Thoracic aorta (tissue), 2 donors: ENCODE results near the gene KLHL33. TPM values are rescaled to one million over a fixed set of nuclear protein-coding genes. Genes with fewer than 3 reads are reported as not detected.

Source experiments
- ATAC-seq: fragments of 150-250 bp; one replicate; pipeline ENCODE4 v1.8.0; 2017; ENCODE audit warnings: low read depth; ENCODE audit not compliant: insufficient number of reproducible peaks, low FRiP score
- DNase-seq: peaks from one replicate; pipeline ENCODE4 v3.0.0-alpha.2; 2020; ENCODE audit warnings: low spot score
- H3K27ac ChIP-seq, 2 donors: fragments of 200-600 bp; sonication (generic); 1 replicate in 1 of 2; 2 replicates in 1 of 2; pipeline ENCODE4 v1.5.1; 2016; ENCODE audit warnings: mild to moderate bottlenecking in 2 of 2, moderate library complexity in 2 of 2
- H3K27me3 ChIP-seq: fragments of 200-600 bp; sonication (generic); replicated peaks from 2 replicates; pipeline ENCODE4 v1.6.0; 2016; ENCODE audit warnings: mild to moderate bottlenecking; ENCODE audit not compliant: insufficient read depth
- H3K36me3 ChIP-seq: fragments of 200-600 bp; sonication (generic); one replicate; pipeline ENCODE4 v1.5.1; 2016
- H3K4me1 ChIP-seq, 2 donors: fragments of 200-600 bp; sonication (generic); 1 replicate in 1 of 2; 2 replicates in 1 of 2; pipeline versions ENCODE4 v1.5.1 to v1.6.0; 2016; ENCODE audit warnings: low read depth in 2 of 2, mild to moderate bottlenecking in 1 of 2; ENCODE audit not compliant: control insufficient read depth in 1 of 2
- H3K4me3 ChIP-seq: fragments of 200-600 bp; sonication (generic); 2 replicates; pipeline ENCODE4 v1.5.1; 2016; ENCODE audit warnings: mild to moderate bottlenecking
- H3K9me3 ChIP-seq: fragments of 200-600 bp; sonication (generic); 2 replicates; pipeline ENCODE4 v1.5.1; 2016
- total RNA-seq, 2 donors: library from RNA; depleted of rRNA; stranded (reverse); fragments of >200 nt; gene quantifications; one replicate each; pipeline versions ENCODE4 v1.1.0 to v1.2.3, GENCODE V29; 2016
- TF ChIP-seq, protein P1 (sequence below): fragments of 200-600 bp; sonication (generic); IDR thresholded peaks from one replicate; pipeline ENCODE4 v1.5.1; 2019; ENCODE audit warnings: antibody characterized with exemption

KLHL33 gene
- total RNA-seq, 2 donors from 2014 or later = 0.14 to 0.42 TPM

DNA sequence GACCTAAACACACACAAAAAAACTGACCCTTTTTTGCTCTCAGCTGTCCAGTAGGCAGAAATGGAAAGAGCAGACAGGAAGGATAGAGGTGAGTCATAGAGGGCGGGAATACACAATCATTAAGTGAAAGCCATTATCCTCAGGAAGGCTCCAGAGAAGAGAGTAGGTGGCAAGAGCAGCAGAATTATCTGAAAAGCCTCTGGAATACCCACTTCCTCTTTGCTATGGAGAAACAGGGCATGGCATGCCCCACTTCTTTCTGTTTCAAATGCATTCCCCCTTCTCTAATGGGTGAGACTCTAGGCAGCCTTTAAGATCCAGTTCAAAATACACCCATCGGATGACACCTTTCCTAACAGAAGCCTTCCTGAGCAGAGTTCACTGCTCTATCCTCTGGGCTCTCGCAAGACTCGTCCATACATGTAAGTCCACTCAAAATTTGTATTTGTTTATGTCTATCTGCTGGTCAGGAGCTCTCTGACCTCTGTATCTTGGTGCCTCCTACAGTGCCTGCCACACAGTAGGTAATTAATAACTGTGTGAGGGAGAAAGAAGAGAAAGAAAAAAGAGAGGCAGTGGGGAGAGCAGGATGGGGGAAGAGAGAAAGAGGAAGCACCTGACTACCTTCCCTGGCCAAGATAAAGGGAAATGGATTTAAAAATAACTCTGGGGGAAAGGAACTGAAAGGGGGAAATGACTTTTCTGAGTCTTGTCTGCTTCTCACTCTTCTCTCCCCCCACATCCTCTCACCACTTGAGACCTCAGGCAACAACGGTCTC, 8.5 kb downstream of the KLHL33 start:
- ATAC-seq (no peak), DNase-seq (no peak)
- Histone ChIP-seq H3K9me3 (no peaks in the 10 kb centered on the region), H3K4me1 (no peaks in the 10 kb centered on the region), H3K27me3 (no peaks in the 10 kb centered on the region), H3K27ac (no peak overlapping the region), H3K4me3 (no peak overlapping the region), H3K36me3 (no peaks in the 10 kb centered on the region)
- TF ChIP-seq, protein P1, sequence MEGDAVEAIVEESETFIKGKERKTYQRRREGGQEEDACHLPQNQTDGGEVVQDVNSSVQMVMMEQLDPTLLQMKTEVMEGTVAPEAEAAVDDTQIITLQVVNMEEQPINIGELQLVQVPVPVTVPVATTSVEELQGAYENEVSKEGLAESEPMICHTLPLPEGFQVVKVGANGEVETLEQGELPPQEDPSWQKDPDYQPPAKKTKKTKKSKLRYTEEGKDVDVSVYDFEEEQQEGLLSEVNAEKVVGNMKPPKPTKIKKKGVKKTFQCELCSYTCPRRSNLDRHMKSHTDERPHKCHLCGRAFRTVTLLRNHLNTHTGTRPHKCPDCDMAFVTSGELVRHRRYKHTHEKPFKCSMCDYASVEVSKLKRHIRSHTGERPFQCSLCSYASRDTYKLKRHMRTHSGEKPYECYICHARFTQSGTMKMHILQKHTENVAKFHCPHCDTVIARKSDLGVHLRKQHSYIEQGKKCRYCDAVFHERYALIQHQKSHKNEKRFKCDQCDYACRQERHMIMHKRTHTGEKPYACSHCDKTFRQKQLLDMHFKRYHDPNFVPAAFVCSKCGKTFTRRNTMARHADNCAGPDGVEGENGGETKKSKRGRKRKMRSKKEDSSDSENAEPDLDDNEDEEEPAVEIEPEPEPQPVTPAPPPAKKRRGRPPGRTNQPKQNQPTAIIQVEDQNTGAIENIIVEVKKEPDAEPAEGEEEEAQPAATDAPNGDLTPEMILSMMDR = no peak

DNA sequence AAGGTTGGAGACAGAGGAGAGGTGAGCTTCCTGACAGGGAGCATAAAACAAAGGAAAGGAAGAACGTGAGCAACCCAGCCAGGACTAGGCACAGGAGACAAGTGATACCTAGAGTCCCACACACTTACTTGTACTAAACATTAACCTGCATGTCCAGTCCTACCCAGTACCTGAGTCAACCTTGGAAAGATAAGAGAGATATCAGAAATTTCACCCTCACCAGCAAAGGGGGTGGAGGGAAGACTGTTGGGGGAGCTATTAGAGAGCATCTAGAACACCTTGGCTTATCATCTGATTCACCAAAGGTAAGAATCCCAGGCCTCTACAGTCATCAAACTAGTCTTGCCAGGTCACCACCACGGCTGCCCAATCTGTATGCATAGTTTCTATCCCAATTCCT, 11.1 kb downstream of the KLHL33 start:
- H3K4me1 ChIP-seq = no peaks in the 10 kb centered on the region
- H3K27me3 ChIP-seq = no peaks in the 10 kb centered on the region
- no peaks in the 10 kb centered on the region for H3K36me3 ChIP-seq
- ATAC-seq (no peak), DNase-seq (no peak)
- no peak overlapping the region for H3K4me3 ChIP-seq
- TF ChIP-seq, protein P1 = no peak
- H3K27ac ChIP-seq = no peak overlapping the region
- H3K9me3 ChIP-seq = no peaks in the 10 kb centered on the region

DNA sequence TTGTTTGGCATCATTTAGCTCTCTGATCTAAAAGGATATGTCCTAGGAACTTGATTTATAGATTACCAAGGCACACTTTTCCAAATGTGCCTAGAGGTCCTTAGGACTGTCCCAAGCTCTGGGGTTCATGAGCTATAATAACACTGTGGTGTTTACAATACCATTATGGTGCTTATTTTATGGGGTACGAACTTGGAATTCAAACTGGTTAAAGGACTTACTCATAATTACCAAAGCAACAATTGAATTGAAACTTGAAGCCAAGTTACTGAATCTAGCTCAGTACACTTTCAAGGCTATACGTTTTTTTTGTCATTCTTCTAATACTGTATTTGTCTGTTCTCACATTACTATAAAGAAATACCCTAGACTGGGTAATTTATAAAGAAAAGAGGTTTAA, 13.1 kb downstream of the KLHL33 start:
- H3K36me3 ChIP-seq = no peaks in the 10 kb centered on the region
- ATAC-seq = no peak

DNA sequence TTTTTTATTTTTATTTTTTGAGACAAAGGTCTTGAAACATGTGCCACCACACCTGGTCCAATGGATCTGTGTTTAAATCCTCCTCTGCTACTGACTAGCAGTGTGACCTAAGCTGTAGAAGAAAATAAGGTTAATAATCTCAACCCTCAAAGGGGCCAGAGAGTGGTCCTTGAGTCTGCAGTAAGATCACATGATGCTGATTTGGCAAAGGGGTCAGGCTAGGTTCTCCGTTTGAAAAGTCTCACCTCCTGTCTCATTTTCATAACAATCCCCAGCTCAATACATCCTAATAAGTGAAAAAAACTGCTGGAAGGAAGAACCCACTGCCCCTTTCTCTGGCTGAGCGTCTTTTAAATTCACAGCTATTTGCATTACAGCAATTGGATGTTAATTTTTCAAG, 14.7 kb downstream of the KLHL33 start:
- H3K9me3 ChIP-seq = no peaks in the 10 kb centered on the region
- no peaks in the 10 kb centered on the region for H3K36me3 ChIP-seq
- DNase-seq = no peak
- H3K27me3 ChIP-seq = no peaks in the 10 kb centered on the region
- H3K4me3 ChIP-seq = no peak overlapping the region
- no peaks in the 10 kb centered on the region for H3K4me1 ChIP-seq
- H3K27ac ChIP-seq = no peak overlapping the region
- TF ChIP-seq, protein P1 = no peak
- ATAC-seq = no peak

More for the DNA sequence above, 13.1 kb downstream of the KLHL33 start:
- no peaks in the 10 kb centered on the region for H3K27me3 ChIP-seq
- TF ChIP-seq, protein P1 = no peak
- no peak overlapping the region for H3K4me3 ChIP-seq
- no peaks in the 10 kb centered on the region for H3K4me1 ChIP-seq
- H3K27ac ChIP-seq = no peak overlapping the region
- H3K9me3 ChIP-seq = no peaks in the 10 kb centered on the region
- DNase-seq = no peak

DNA sequence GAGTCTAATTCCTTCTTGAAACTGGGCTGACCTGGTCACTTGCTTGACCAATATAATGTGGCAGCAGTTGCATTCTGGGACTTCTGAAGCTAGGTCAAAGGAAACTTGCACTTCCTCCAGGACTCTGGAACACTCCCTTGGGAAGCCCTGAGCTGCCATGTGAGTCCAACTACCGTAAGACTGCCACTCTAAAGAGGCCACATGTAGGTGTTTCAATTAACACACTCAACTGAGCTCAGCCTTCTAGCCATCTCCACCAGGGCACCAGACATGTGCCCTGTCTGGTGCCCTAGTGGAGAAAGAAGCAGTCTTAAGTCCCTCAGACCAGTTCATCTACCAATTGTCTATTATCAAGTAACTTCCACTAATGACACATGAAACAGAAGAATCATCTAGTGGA, 16.5 kb downstream of the KLHL33 start:
- ATAC-seq = no peak
- H3K4me1 ChIP-seq = peaks cover 0 to 3% of the 10 kb centered on the region in 2 donors
- TF ChIP-seq, protein P1 = no peak

More for the DNA sequence above, 16.5 kb downstream of the KLHL33 start:
- Histone ChIP-seq H3K27ac (no peak overlapping the region), H3K27me3 (no peaks in the 10 kb centered on the region), H3K4me3 (no peak overlapping the region), H3K9me3 (no peaks in the 10 kb centered on the region), H3K36me3 (no peaks in the 10 kb centered on the region)
- DNase-seq = no peak
